IPS-15b (cell line): Measurements from ENCODE around the gene CCDC3.

Source experiments
- H3K27me3 ChIP-seq: one replicate; pipeline ENCODE4 v1.6.1; 2013; ENCODE audit warnings: low read length; ENCODE audit not compliant: control insufficient read depth, insufficient read depth
- H3K36me3 ChIP-seq: one replicate; pipeline ENCODE4 v1.6.1; 2013; ENCODE audit warnings: low read length; ENCODE audit not compliant: control insufficient read depth, insufficient read depth
- H3K4me1 ChIP-seq: one replicate; pipeline ENCODE4 v1.6.1; 2013; ENCODE audit warnings: mild to moderate bottlenecking, low read length; ENCODE audit not compliant: control insufficient read depth, insufficient read depth
- H3K4me3 ChIP-seq: one replicate; pipeline ENCODE4 v1.5.1; 2013; ENCODE audit warnings: low read depth, low read length
- H3K9ac ChIP-seq: one replicate; pipeline ENCODE4 v1.6.1; 2013; ENCODE audit warnings: low read depth, mild to moderate bottlenecking, low read length
- H3K9me3 ChIP-seq: one replicate; pipeline ENCODE4 v1.6.1; 2013; ENCODE audit warnings: mild to moderate bottlenecking, low read length; ENCODE audit not compliant: control insufficient read depth, insufficient read depth

CCDC3 gene

GRCh38 chr10:12938271-12938670, 63.2 kb downstream of the CCDC3 start:
- Histone ChIP-seq H3K27me3 (no peaks in the 10 kb centered on the region), H3K9ac (no peak overlapping the region), H3K9me3 (no peaks in the 10 kb centered on the region), H3K36me3 (no peaks in the 10 kb centered on the region), H3K4me3 (no peak overlapping the region), H3K4me1 (no peaks in the 10 kb centered on the region)

GRCh38 chr10:12937527-12937926, 64.0 kb downstream of the CCDC3 start:
- Histone ChIP-seq H3K36me3 (no peaks in the 10 kb centered on the region), H3K4me3 (no peak overlapping the region), H3K27me3 (no peaks in the 10 kb centered on the region), H3K9ac (no peak overlapping the region), H3K9me3 (no peaks in the 10 kb centered on the region), H3K4me1 (no peaks in the 10 kb centered on the region)

- Histone ChIP-seq H3K9me3 (no peaks in the 10 kb centered on the region), H3K4me1 (no peaks in the 10 kb centered on the region), H3K4me3 (no peak overlapping the region), H3K9ac (no peak overlapping the region), H3K27me3 (no peaks in the 10 kb centered on the region), H3K36me3 (no peaks in the 10 kb centered on the region)
These were observed 66.7 kb downstream of the CCDC3 start for GRCh38 chr10:12934777-12935176.

- H3K4me1 ChIP-seq, result no peaks in the 10 kb centered on the region
- H3K4me3 ChIP-seq, result no peak overlapping the region
- no peaks in the 10 kb centered on the region for H3K36me3 ChIP-seq
These were observed 72.1 kb downstream of the CCDC3 start for GRCh38 chr10:12929381-12929780.

DNA sequence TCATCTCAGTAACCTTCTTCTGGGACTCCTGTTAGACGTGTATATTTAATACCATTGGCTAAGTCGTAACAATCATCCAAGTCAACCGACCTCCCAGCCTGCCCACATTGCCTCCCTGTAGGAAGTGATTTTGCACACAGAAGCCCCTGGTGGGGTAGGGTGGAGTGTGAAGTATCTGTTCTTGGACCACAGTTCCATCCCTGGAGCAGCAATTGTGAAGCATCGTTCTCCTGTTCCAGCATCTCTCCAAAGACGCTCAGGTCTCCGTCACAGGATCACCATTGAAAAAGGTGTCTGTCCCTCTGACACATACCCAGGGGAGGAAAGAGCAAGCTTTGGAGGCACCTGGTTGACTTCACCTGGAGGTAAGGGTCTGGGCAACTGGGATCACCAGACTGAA, 72.9 kb downstream of the CCDC3 start:
- Histone ChIP-seq H3K4me1 (no peaks in the 10 kb centered on the region), H3K4me3 (no peak overlapping the region), H3K9me3 (no peaks in the 10 kb centered on the region), H3K9ac (no peak overlapping the region), H3K27me3 (no peaks in the 10 kb centered on the region), H3K36me3 (no peaks in the 10 kb centered on the region)

More at GRCh38 chr10:12929381-12929780, 72.1 kb downstream of the CCDC3 start:
- Histone ChIP-seq H3K27me3 (no peaks in the 10 kb centered on the region), H3K9ac (no peak overlapping the region), H3K9me3 (no peaks in the 10 kb centered on the region)

DNA sequence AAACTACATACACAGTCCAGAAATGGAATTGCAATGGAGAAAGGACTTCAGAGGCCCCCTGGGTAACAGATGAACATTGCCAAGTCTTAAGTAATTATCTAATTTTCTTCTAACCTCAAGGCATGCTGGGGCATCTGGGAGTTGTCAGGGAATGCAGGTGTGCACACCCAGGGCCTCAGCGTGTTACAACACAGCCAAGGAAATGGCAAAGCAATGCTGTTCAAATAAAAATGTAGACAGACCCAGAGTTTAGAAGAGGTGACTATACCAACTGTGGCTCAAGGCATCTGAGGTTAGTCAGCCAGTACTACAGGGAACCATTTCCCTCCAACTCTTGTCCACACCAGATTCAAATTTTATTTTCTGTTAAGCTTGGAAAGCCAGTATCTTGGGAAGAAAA, 73.6 kb downstream of the CCDC3 start:
- H3K4me1 ChIP-seq, result no peaks in the 10 kb centered on the region
- no peak overlapping the region for H3K4me3 ChIP-seq
- H3K27me3 ChIP-seq, result no peaks in the 10 kb centered on the region

DNA sequence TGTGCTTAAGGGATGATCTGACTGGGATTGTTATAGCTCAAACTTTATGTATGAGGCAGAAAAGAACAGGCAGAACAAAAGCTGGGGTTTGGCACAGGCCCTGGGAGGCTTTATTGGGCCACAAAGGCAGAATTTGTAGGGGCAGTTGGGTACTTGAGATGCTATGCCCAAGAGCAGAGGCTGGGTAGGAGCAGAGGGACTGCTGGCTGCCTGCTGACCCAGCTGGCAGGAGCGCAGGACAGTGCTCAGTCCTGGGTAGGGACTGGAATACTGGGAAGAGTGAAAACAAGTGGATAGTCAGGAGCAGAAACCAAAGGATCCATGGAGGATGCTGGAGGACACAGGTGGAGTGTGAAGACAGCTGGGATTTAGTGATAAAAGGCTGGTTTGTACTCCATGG, 75.7 kb downstream of the CCDC3 start:
- H3K9me3 ChIP-seq, result no peaks in the 10 kb centered on the region
- no peak overlapping the region for H3K4me3 ChIP-seq
- no peaks in the 10 kb centered on the region for H3K27me3 ChIP-seq
- no peak overlapping the region for H3K9ac ChIP-seq
- no peaks in the 10 kb centered on the region for H3K36me3 ChIP-seq
- no peaks in the 10 kb centered on the region for H3K4me1 ChIP-seq

More for the DNA sequence above, 73.6 kb downstream of the CCDC3 start:
- Histone ChIP-seq H3K36me3 (no peaks in the 10 kb centered on the region), H3K9ac (no peak overlapping the region), H3K9me3 (no peaks in the 10 kb centered on the region)

DNA sequence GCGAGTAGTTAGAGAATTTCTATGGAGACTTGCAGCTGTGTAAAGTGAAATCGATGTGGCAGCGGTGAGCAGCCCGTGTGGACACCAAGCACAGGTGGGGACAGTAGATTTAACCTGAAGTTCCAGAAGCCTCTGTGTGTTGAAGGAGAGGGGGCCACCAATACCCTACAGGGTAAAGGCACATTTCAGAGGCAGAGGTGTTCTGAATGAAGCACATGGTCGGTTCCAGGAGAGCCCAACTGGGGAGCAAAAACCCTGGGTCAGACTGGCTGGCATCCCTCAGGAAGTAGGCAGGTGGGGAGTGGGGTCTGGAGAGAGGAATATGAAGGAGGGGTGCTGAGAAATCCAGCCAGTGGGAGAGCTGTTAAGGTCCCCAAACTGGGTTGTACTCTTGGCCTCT, 76.6 kb downstream of the CCDC3 start:
- no peak overlapping the region for H3K9ac ChIP-seq
- H3K4me3 ChIP-seq, result no peak overlapping the region
- no peaks in the 10 kb centered on the region for H3K36me3 ChIP-seq
- H3K9me3 ChIP-seq, result no peaks in the 10 kb centered on the region
- no peaks in the 10 kb centered on the region for H3K4me1 ChIP-seq
- H3K27me3 ChIP-seq, result no peaks in the 10 kb centered on the region

GRCh38 chr10:12922117-12922900, 79.2 kb downstream of the CCDC3 start:
- Histone ChIP-seq H3K4me1 (no peaks in the 10 kb centered on the region), H3K4me3 (no peak overlapping the region), H3K9ac (no peak overlapping the region), H3K36me3 (no peaks in the 10 kb centered on the region), H3K9me3 (no peaks in the 10 kb centered on the region), H3K27me3 (no peaks in the 10 kb centered on the region)

DNA sequence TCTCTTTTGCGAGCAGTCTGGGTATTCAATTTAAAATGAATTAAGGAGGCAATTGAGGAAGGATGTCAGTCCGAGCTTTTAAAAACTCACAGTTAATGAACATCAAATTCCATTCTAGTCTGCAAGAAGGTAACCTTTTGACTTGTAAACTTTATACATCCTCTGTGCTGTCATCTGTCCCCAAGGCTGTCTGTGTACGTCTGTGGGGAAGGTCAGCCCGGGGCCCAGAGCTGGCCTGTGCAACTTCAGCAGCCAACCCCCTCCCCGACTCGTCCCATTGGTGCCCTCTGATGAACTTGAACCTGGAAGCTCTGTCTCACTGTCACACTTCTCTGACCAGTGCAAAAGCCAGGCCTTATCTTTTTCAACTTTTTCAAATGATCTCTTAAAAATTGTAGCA, 80.3 kb downstream of the CCDC3 start:
- Histone ChIP-seq H3K9me3 (no peaks in the 10 kb centered on the region), H3K9ac (no peak overlapping the region), H3K4me3 (no peak overlapping the region), H3K36me3 (no peaks in the 10 kb centered on the region), H3K4me1 (no peaks in the 10 kb centered on the region), H3K27me3 (no peaks in the 10 kb centered on the region)

GRCh38 chr10:12919574-12919973, 81.9 kb downstream of the CCDC3 start:
- H3K27me3 ChIP-seq, result no peaks in the 10 kb centered on the region
- no peaks in the 10 kb centered on the region for H3K9me3 ChIP-seq
- no peaks in the 10 kb centered on the region for H3K36me3 ChIP-seq
- no peaks in the 10 kb centered on the region for H3K4me1 ChIP-seq
- H3K9ac ChIP-seq, result no peak overlapping the region
- no peak overlapping the region for H3K4me3 ChIP-seq

GRCh38 chr10:12916587-12916986, 84.9 kb downstream of the CCDC3 start:
- H3K9ac ChIP-seq, result no peak overlapping the region
- no peaks in the 10 kb centered on the region for H3K27me3 ChIP-seq
- no peaks in the 10 kb centered on the region for H3K4me1 ChIP-seq
- H3K4me3 ChIP-seq, result no peak overlapping the region
- no peaks in the 10 kb centered on the region for H3K36me3 ChIP-seq
- no peaks in the 10 kb centered on the region for H3K9me3 ChIP-seq
